ENCODE data around the gene STXBP6. TPM values are rescaled to one million over a fixed set of nuclear protein-coding genes. Genes with fewer than 3 reads are reported as not detected.
"Not testable (repeated sequence)": the region's sequence is repeated elsewhere in the genome, so short reads cannot be mapped to it uniquely, and the experiment has no call there.

Gene STXBP6
- total RNA-seq, 1 donor, result 5.8 TPM

- Histone ChIP-seq H3K27me3 (ENCODE audit: insufficient read depth, low read length) (no peaks in the 10 kb centered on the region), H3K4me1 (ENCODE audit: insufficient read depth, low read length) (no peaks in the 10 kb centered on the region), H3K27ac (ENCODE audit: low read depth, low read length) (no peak overlapping the region), H3K4me3 (ENCODE audit: insufficient read depth, low read length) (no peak overlapping the region), H3K36me3 (ENCODE audit: insufficient read depth, low read length) (no peaks in the 10 kb centered on the region), H3K79me2 (ENCODE audit: insufficient read depth, low read length) (no peaks in the 10 kb centered on the region), H4K20me1 (ENCODE audit: insufficient read depth, low read length) (no peaks in the 10 kb centered on the region), H2AFZ (ENCODE audit: low read length) (no peak overlapping the region), H3K9me3 (ENCODE audit: low read depth, low read length) (no peaks in the 10 kb centered on the region), H3K4me2 (ENCODE audit: insufficient read depth, low read length) (no peak overlapping the region)
- no peak for DNase-seq (ENCODE audit: insufficient read length, low spot score, missing footprints)
- TF ChIP-seq CTCF (IDR thresholded peaks at IDR 0.05; ENCODE audit: extremely low read depth, low read depth, low read length), result no peak
Observed at GRCh38 chr14:24808412-24808811, 241.5 kb downstream of the STXBP6 start.

GRCh38 chr14:24806061-24806678 lies 243.8 kb downstream of the STXBP6 start:
- peak; percentile 83 for TF ChIP-seq CTCF (IDR thresholded peaks at IDR 0.05; ENCODE audit: extremely low read depth, low read depth, low read length)
- no peaks in the 10 kb centered on the region for H3K4me1 ChIP-seq (ENCODE audit: insufficient read depth, low read length)
- H3K36me3 ChIP-seq (ENCODE audit: insufficient read depth, low read length), result no peaks in the 10 kb centered on the region
- H3K4me3 ChIP-seq (ENCODE audit: insufficient read depth, low read length), result no peak overlapping the region
- DNase-seq (ENCODE audit: insufficient read length, low spot score, missing footprints), result peak; percentile 48
- H3K9me3 ChIP-seq (ENCODE audit: low read depth, low read length), result no peaks in the 10 kb centered on the region
- no peaks in the 10 kb centered on the region for H3K27me3 ChIP-seq (ENCODE audit: insufficient read depth, low read length)
- no peaks in the 10 kb centered on the region for H3K79me2 ChIP-seq (ENCODE audit: insufficient read depth, low read length)
- H4K20me1 ChIP-seq (ENCODE audit: insufficient read depth, low read length), result no peaks in the 10 kb centered on the region
- no peak overlapping the region for H2AFZ ChIP-seq (ENCODE audit: low read length)
- H3K4me2 ChIP-seq (ENCODE audit: insufficient read depth, low read length), result no peak overlapping the region
- no peak overlapping the region for H3K27ac ChIP-seq (ENCODE audit: low read depth, low read length)

- H3K36me3 ChIP-seq (ENCODE audit: insufficient read depth, low read length), result no peaks in the 10 kb centered on the region
- no peak for TF ChIP-seq CTCF (IDR thresholded peaks at IDR 0.05; ENCODE audit: extremely low read depth, low read depth, low read length)
- H2AFZ ChIP-seq (ENCODE audit: low read length), result no peak overlapping the region
- no peak overlapping the region for H3K27ac ChIP-seq (ENCODE audit: low read depth, low read length)
- no peaks in the 10 kb centered on the region for H3K27me3 ChIP-seq (ENCODE audit: insufficient read depth, low read length)
- no peak overlapping the region for H3K4me2 ChIP-seq (ENCODE audit: insufficient read depth, low read length)
- H3K4me3 ChIP-seq (ENCODE audit: insufficient read depth, low read length), result no peak overlapping the region
- no peaks in the 10 kb centered on the region for H3K4me1 ChIP-seq (ENCODE audit: insufficient read depth, low read length)
- DNase-seq (ENCODE audit: insufficient read length, low spot score, missing footprints), result no peak
- no peaks in the 10 kb centered on the region for H3K9me3 ChIP-seq (ENCODE audit: low read depth, low read length)
- no peaks in the 10 kb centered on the region for H4K20me1 ChIP-seq (ENCODE audit: insufficient read depth, low read length)
- no peaks in the 10 kb centered on the region for H3K79me2 ChIP-seq (ENCODE audit: insufficient read depth, low read length)
Observed at GRCh38 chr14:24804552-24805212, 245.3 kb downstream of the STXBP6 start.

- H4K20me1 ChIP-seq (ENCODE audit: insufficient read depth, low read length), result no peaks in the 10 kb centered on the region
- TF ChIP-seq CTCF (IDR thresholded peaks at IDR 0.05; ENCODE audit: extremely low read depth, low read depth, low read length), result no peak
- no peaks in the 10 kb centered on the region for H3K27me3 ChIP-seq (ENCODE audit: insufficient read depth, low read length)
- H3K27ac ChIP-seq (ENCODE audit: low read depth, low read length), result no peak overlapping the region
- DNase-seq (ENCODE audit: insufficient read length, low spot score, missing footprints), result no peak
- no peaks in the 10 kb centered on the region for H3K9me3 ChIP-seq (ENCODE audit: low read depth, low read length)
- no peaks in the 10 kb centered on the region for H3K79me2 ChIP-seq (ENCODE audit: insufficient read depth, low read length)
- no peak overlapping the region for H2AFZ ChIP-seq (ENCODE audit: low read length)
- H3K36me3 ChIP-seq (ENCODE audit: insufficient read depth, low read length), result no peaks in the 10 kb centered on the region
- H3K4me2 ChIP-seq (ENCODE audit: insufficient read depth, low read length), result no peak overlapping the region
- H3K4me1 ChIP-seq (ENCODE audit: insufficient read depth, low read length), result no peaks in the 10 kb centered on the region
- no peak overlapping the region for H3K4me3 ChIP-seq (ENCODE audit: insufficient read depth, low read length)
Observed at GRCh38 chr14:24803933-24804494, 245.9 kb downstream of the STXBP6 start.

GRCh38 chr14:24803426-24803825 lies 246.5 kb downstream of the STXBP6 start:
- not testable (repeated sequence) for H3K4me1 ChIP-seq (ENCODE audit: insufficient read depth, low read length); H3K36me3 ChIP-seq (ENCODE audit: insufficient read depth, low read length); H4K20me1 ChIP-seq (ENCODE audit: insufficient read depth, low read length); H3K4me3 ChIP-seq (ENCODE audit: insufficient read depth, low read length); DNase-seq (ENCODE audit: insufficient read length, low spot score, missing footprints); H3K27me3 ChIP-seq (ENCODE audit: insufficient read depth, low read length); H3K27ac ChIP-seq (ENCODE audit: low read depth, low read length); H3K4me2 ChIP-seq (ENCODE audit: insufficient read depth, low read length); H3K9me3 ChIP-seq (ENCODE audit: low read depth, low read length); H2AFZ ChIP-seq (ENCODE audit: low read length); H3K79me2 ChIP-seq (ENCODE audit: insufficient read depth, low read length)
